ENCODE measurements around the gene XDH. TPM values are rescaled to one million over a fixed set of nuclear protein-coding genes. Genes with fewer than 3 reads are reported as not detected.
A peak's percentile ranks its signal among the peaks of the same experiment; 100 is the strongest.

XDH gene
- total RNA-seq, 1 experiment from 2014 or later: 0.47 TPM

DNA sequence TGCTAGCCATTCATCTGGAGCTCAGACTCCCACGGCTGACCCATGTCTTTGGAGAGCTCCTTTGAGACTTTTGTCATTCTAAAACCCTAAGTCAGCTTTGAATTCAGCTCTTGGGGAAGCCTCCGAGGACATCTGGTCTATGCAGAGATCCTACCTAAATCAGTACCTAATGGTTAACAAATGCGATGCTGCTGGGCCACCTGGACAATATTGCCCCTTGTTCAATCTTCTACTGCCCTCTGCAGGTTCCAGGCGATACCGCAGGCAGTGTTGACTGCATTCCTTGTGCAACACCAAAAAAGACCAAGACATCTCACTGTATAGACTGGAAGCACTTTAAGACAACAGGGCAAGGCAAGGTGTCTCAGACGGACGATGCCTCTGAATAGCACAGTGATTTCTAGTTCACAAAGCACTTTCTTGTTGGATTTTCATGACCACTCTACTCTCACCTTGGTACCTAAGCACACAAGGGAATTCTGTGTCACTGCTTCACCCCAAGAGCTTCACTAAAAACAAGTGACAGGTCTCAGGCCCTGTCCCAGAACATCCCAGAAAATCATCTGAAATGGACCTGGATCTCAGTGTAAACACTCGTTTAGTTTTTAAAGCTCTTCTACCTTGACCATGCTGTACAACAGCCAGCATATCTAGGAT lies 80.9 kb downstream of the XDH start:
- peak; percentile 75 for DNase-seq (ENCODE audit: extremely low read depth, low read depth)

DNA sequence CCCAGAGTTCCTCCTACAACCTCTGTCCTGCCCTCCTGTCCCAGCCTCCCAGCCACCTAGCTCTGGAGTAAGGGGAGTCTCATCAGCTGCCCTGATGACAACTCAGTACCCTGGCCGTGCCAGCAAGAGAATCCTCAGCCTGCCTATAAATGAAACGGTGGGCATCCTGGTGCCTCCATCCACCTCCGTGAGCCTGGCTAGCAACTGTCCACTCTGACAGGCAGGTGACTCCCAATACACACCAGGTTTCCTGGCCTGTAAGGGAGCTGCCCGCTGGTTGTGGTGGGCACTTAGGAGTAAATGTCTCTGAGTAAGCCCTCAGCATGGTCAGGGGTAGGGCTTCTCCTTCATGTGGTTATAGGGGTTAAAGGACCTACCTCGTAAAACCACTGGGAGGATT lies 81.5 kb downstream of the XDH start:
- no peak for DNase-seq (ENCODE audit: extremely low read depth, low read depth)

DNA sequence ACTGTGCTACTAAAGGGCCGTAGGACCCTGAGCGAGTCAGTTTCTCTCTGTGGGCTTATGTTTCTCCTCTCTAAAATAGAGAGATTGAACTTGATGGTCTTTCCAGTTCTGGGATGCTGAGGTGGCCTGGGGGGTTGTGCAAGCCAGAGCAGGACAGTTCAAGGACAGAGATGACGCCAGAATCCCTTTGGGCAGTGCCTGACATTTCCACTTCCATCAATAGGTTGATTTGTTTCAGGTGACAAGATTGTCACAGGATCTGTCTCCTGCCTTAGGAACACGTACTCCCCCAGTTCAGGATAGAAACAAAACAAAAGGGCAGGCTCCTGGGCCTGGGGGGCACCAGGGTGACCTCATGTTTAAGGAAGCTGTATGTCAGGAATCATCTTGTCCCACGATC lies 82.0 kb downstream of the XDH start:
- no peak for DNase-seq (ENCODE audit: extremely low read depth, low read depth)

DNA sequence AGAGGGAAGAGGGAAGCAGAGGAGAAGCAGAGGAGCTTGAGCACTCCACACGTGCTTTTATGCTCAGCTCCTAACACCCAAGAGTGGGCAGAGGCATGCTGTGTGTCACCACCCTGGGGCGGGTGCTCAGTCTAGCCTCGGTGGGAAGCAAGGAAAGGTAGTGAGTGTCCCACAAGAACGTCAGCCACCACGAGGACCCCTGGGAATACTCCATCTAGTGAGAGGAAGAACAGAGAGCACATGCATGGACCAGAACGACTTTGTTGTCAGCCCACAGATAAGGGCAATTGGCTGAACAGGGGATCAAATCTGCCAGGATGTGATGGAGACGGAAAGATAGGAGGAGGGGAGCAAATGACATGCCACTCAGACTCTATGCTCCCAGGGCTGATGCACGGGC lies 83.4 kb downstream of the XDH start:
- DNase-seq (ENCODE audit: extremely low read depth, low read depth): no peak

DNA sequence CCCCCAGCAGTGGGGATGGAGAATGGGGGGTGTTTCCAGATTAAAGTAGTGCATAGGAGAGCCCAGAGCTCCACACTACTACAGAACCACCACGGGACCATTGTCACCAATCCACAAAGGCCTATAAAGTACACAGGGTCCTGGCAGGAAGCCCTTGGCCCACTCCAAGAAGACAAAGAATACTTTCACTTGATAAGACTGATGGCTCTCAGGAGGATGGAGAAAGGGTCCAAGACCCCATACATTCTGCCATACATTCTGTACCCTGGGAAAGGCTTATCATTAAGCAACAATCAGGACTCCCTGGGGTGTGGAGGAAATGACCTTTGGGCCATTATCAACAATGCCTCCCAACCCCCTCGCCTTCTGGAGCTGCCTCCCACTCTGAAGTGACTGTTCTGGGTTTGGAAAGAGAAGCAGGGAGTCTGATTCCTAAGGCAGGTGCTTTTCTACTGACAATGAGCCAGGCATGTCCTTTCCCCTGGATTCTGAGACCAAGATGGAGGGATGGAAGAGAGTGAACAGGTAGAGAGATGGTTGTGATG lies 85.4 kb downstream of the XDH start:
- DNase-seq (ENCODE audit: extremely low read depth, low read depth): no peak

DNA sequence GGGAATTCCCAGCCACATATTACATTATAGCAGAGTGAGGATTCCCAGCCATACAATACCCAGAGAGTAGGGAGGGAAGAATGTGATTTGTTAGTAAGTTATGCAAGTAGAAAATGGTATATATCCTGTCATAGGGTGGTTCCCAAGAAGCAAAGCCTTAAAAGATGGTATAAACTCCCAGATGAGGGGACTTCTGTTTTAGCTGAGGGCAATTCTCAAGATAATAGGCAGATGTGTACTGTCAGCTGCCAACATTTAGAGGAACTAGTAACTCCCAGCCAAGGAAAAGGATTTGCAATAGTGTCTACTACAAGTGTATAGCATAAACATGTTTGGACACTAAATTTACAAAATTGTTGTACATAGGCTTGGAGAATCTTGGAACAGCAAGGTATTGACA lies 86.5 kb downstream of the XDH start:
- no peak for DNase-seq (ENCODE audit: extremely low read depth, low read depth)

DNA sequence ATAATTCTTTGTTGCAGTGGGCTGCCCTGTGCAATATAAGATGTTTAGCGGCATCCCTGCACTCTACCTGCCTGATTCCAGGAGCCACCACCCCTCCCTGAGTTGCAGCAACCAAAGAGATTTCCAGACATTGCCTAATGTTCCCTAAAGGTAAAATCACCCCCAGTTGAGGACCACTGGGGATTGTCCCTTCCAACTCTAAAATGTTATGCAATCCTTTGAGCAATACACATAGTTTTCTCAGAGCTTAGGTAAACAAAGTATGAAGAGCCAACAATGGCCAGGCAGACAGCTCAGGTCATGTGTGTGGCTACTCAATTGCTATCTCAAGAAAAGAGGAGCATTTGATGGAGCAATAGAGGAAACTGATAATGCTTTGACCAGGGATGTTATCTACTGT lies 87.0 kb downstream of the XDH start:
- DNase-seq (ENCODE audit: extremely low read depth, low read depth): no peak

DNA sequence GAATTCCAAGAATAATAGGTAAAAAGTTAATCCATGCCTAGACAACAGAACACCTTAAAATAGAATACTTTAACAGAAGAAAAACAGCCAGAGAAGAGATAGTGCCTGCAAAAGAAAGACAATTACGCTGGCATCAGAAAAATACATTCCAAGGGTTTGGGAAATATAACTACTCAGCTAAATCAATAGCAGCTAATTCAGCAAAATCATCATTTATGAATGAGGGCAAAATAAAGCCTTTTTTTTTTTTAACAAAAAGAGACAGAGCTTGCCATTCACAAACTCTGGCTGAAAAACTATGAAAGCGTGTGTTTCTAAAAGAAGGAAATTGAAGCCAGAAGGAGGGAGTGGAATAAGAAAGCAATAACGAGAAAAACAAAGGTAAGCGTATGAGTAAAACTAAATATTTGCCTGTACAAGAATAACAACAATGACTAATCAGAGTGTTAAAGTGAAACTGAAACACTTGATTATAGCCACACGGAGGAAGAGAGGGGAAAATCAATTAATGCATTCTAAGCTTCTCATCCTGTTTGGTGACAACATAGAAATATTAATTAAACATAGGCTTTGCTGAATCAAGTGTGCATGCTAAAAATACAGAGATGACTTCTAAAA lies 90.4 kb downstream of the XDH start:
- DNase-seq (ENCODE audit: extremely low read depth, low read depth): no peak

DNA sequence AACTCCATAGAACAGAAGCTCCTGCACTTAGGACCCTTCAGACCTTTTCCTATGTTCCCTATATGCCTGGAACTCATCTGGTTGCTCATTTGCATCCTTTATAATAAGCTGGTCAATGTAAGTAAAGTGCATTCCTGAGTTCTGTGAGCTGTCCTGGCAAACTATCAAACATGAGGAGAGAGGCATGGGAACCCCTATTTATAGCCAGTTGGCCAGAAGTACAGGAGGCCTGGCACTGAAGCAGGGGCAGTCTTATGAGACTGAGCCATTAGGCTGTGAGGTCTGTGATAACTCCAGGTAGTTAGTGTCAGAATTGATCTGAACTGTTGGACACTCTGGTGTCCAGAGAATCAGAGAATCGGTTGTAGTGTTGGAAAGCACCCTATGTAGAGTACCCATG lies 92.2 kb downstream of the XDH start:
- no peak for DNase-seq (ENCODE audit: extremely low read depth, low read depth)

DNA sequence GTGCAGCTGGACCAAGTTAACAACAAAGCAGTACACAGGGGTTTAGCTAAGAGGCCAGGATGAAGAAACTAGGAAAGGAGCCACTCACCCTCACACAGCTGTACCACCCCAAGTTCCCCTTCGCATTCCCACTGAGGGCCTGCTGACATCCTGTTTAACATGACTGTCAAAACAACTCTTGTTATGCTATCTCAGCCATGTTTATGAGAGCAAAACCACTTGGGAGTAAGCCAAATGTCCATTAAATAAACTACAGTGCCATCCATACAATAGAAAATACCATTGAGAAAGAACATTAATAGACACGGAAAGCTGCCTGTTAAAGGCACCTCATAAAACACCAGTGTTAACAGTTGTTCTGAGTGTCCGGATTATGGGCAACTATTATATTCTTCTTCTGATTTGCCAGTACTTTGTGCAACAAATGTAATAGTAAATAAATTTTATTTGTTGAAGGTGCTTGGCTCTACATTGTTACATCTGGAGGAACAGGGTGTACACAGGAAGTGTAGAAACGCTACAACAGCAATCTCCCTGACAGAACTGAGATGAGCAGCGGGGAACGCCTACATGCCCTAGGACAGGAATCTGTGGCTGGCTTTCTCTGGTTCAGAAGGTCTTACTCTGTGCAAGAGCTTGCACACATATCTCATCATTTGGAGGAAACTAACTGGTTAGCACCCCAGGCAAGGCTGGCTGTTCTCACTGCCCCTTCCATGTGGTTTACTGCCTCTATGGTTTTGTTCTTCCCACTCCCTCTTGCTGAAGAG lies 95.0 kb downstream of the XDH start:
- DNase-seq (ENCODE audit: extremely low read depth, low read depth): no peak

DNA sequence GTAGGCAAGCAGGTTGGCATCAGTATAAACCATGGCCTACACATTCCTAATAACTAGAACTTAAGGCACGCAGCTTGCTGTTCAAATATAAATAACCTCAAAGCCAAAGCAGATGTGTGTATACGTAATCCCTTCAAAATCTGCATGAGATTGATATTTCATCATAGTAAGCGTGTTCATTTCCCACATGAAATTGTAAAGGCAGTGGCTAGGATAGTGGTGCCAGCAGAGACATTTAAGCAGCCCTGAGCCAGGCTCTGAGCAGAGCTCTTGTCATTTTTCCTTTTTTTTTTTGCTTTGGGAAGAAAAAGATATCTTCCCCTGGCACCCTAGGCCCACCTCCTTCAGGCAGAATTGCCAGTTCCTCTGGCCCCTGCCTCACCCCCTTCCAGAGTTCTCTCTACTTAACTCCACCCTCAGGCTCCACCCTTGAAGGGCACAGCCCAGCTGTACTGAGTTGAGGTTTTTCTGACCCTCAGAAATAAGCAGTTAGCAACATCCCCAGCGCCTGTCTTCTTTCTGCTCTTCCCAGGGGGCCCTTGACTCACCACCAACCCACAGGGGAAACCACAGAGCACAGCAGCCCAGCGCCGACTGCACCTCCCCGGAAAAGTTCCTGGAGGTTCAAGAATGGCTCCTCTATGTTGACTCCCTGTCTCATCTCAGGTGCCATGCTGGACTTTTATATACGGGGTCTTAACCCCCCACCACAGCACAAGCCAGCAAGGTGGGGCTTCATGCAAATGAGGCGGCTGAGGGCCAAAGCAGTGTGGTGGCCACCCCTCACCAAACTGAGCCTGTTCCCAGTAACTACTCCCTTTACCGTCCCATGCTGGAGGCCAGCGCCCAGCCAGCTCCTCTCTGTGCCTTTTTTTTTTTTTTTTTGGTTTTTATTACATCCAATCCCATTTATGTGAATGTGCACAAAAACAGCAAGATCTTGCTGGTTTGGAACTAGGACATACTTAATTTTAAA lies 95.9 kb downstream of the XDH start:
- DNase-seq (ENCODE audit: extremely low read depth, low read depth): no peak

DNA sequence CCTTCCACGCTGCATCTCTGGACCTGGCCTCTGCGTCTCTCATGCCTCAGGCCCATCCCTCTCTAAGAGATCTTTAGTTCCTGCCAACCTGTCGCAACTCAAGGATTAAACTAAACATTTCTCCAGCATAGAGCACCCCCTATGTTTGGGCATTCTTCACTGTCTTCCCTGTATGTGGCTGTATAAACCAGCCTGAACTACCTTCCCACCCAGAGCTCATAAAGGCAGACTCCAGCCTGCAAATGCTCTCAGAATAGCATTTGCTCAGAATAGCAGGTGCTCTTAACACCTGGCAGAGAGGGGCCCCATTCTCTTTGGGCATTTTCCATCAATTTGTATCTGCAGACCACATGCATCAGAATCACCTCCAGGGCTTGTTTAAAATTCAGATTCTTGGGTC lies 97.1 kb downstream of the XDH start:
- no peak for DNase-seq (ENCODE audit: extremely low read depth, low read depth)

DNA sequence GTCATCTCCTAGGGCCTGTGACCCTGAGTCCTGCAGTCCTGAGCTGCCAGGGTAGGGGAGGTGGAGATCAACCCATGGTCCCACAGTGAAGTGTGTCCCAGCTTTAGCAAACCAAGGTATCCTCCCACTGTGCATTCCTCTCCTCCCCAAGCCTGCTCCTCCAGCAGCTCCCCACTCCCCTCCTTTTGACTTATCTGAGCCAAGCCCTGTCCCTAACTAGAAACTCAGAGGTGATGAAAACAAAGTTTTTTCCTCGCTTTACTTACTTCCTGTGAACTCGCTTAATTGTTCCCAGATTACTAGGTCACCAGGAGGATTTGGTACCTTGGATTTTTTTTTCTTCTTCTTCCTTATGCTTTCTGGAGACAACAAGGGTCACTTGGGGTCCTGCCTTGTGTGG lies 99.8 kb downstream of the XDH start:
- no peak for DNase-seq (ENCODE audit: extremely low read depth, low read depth)

DNA sequence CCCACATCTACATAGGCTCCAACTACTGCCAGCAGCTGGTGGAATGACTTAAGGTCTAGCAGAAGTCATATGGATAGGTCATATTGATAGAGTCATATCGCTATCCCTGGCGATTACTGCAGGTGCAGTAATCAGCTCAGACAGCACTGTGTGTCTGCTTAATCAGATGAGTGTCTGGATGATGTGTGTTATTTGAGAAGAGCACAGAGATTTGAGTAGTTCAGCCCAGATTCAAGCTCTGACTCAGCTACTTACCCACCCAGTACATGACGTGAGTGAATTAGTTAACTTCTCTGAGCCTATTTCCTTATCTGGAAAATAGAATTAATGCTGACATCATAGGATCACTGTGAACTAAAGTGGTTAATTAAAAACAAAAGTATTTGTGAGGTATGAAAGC lies 101.6 kb downstream of the XDH start:
- DNase-seq (ENCODE audit: extremely low read depth, low read depth): no peak

DNA sequence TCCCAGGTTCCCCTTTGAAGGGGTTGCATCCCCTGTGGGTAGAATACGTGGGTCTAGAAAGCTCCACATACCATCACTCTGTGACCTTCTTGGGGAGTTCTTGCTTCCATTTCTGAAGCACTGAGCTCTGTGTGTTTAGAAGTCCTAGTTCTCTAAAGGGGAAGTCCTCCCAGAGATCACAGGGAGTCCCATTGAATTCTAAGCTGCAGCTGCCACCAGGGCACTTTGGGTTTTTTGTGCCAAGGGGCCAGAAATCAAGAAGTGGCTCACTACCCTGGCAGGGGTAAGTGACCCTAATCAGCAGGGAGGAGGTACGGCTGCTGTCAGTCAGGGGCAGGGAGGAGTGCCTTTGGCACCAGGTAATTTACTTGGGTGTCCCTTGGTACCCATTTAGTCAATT lies 109.7 kb downstream of the XDH start:
- no peak for DNase-seq (ENCODE audit: extremely low read depth, low read depth)

DNA sequence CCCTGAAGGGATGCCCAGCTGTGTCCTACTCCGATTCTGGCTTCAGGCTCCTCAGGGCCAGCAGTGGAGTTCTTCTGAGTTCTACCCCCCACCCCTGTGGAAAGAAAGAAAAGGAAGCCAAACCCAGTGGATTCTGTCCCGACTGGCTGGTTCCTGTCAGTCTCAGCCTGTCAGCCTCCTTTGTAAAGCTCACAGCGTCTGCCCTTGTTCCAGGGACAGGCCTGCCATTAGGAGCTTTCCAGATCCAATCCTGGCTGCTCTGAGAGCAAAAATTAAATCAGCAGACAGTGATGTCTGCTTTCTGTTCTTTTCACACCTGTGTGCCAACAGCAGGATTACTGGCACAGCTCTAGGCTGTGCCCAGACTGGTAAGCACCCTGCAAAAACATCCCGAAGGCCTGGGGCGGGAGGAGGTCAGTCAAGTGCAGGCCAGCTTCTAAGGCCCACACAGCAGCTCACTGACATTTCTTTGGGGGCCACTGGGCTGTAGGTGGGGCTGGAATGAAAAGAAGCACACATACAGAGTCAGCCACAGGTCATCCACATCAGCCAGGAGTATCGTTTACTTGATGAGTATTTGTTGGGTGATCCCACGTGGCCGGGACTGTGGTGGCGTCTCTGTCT lies 111.5 kb downstream of the XDH start:
- peak; percentile 33 for DNase-seq (ENCODE audit: extremely low read depth, low read depth)

DNA sequence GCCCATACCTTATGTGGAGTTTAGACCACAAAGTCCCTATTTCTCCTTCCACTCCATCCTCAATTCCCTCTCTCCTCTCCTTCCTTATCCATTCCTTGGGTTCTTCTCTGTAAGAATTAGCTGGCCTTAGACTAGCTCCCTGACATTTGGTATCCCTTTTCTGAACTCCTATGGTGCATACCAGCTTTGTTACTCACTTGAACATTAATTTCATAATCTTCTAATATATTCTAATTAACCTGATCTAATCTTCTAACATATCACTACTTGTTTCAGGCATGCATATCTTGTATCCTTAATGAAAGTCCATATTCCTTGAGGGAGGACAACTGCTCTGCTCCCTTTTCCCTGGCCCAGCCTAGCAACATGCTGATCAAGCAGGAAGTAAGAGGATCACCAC lies 114.2 kb downstream of the XDH start:
- no peak for DNase-seq (ENCODE audit: extremely low read depth, low read depth)

DNA sequence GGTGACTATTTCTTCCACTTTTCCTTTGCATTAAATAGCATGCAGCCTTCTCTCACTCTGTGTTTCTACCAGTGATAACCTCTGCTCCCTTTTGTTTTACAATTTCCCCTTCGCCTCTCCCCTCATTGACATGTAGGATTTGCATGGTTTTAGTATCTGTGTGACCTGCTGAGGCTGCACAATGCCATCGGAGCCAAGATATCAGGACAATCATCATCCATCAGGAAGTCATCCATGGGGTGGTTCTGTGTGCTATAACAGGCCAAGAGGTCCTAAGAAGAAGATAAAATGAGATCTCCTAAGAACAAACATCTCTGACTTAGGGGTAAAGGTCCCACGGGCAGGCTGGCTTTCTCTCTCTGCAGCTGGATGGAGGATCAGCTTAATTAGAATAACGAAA lies 115.0 kb downstream of the XDH start:
- DNase-seq (ENCODE audit: extremely low read depth, low read depth): no peak

DNA sequence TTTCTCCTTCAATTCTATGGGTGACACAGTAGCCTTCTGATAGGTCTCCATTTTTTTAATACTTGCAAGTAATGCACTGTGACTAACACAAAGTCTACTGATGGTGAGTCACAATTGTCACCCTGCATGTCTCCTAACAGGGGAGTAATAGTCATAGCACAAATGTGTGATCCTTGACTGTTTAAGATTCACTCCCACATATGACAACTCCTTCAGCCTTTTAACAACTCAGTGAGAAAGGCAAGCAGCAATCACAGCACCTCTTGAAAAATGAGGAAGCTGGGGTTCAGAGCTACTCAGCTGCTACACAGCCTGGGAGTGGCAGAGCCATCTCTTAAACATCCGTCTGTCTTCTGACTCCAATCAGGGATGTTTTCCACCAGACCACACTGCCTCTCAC lies 116.8 kb downstream of the XDH start:
- peak; percentile 84 for DNase-seq (ENCODE audit: extremely low read depth, low read depth)

DNA sequence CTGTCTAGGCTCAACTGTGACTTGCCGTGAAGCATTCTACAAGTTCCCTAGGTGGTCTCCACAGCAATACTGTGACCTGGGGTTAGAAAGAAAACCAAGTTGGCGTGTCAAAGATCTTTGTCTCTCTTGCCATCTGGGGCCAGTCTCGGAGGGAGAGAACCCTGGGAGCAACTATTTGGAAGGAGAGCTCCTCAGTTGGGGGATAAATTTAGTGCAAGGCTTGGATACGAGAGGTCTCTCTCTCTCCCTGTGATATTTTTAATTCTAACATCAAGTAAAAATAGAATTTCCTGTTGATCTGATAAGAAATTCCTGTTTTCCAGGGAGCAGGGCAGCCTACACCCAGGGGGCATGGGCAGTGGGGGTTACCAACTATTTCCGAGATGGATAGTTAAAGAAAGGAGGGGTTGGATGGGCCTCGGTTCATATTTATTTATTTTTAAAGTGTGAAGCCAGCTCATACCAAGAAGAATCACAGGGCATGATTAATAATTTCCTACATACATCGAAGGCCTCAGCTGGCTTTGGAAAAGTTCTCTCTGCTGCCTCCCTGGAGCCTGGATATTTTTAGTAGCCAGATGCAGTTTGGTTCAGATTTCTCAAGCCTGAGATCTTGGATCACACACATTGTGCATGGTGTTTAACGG lies 117.8 kb downstream of the XDH start:
- peak; percentile 18 for DNase-seq (ENCODE audit: extremely low read depth, low read depth)

Measured in NCI-H460 (cell line).